Measurements from ENCODE around the gene MED13L. TPM values are rescaled to one million over a fixed set of nuclear protein-coding genes. Genes with fewer than 3 reads are reported as not detected.

Gene MED13L
- polyA plus RNA-seq, 1 of the 3 experiments (the other 2 are of a cell fraction): 17.1 TPM

DNA sequence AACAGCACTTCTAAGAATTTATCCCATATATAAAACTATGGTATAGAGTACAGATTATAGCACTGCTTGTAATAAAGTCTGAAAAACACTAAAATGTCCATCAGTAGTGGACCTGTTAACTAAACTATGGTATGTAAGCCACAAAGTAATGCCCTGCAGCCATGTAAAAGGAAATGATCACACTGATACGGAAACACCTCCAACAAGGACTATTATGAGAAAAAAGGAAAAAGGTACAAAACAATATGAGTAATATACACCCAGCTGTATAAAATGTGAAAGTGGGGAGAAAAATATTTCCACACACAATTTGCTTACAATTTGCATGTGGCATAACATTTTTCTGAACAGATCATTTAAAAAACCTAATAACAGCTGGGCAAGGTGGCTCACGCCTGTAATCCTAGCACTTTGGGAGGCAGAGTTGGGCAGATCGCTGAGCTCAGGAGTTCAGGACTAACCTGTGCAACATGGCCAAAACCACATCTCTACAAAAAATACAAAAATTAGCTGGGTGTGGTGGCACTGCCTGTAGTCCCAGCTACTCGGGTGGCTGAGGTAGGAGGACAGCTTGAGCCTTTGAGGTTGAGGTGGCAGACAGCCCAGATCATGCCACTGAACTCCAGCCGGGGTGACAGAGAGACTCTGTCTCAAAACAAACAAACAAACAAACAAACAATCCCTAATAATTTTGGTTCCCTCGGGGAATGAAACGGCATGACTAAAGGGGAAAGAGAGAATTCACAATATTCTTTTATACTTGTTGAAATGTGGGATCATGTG lies 250.5 kb downstream of the MED13L start:
- WGBS (ENCODE audit: low lambda C conversion rate): 88% methylated on average over 7 of the region's 7 CpGs
- H3K4me3 ChIP-seq (ENCODE audit: low read depth in 2 of 2, low read length in 1 of 2): no peak overlapping the region
- peaks cover 0 to 4% of the 10 kb centered on the region in 2 experiments; a peak in 1 of 4 replicates for H3K4me1 ChIP-seq (ENCODE audit: control insufficient read depth in 1 of 2, insufficient read depth in 2 of 2, low read depth in 1 of 2, low read length in 1 of 2)
- peaks cover 2 to 16% of the 10 kb centered on the region in 2 experiments for H3K36me3 ChIP-seq (replicated peaks in 1 of 2; ENCODE audit: control insufficient read depth in 1 of 2, insufficient read depth in 2 of 2, low read length in 1 of 2)
- H4K20me1 ChIP-seq (ENCODE audit: insufficient read depth): peaks cover 75% of the 10 kb centered on the region
- no peaks in the 10 kb centered on the region; the same call in 1 of the 2 replicates for H3K9me2 ChIP-seq
- H3F3A ChIP-seq (replicated peaks; ENCODE audit: insufficient read depth): peaks cover 2% of the 10 kb centered on the region
- H2AFZ ChIP-seq (ENCODE audit: low read depth): no peak overlapping the region
- H3K27me3 ChIP-seq (ENCODE audit: insufficient read depth): no peaks in the 10 kb centered on the region
- H3K27ac ChIP-seq (ENCODE audit: low read depth in 2 of 2, low read length in 1 of 2): no peak overlapping the region
- H3K9me3 ChIP-seq: no peaks in the 10 kb centered on the region
- POLR2A ChIA-PET: no interaction called here
- CTCF ChIA-PET: no interaction called here
- no peak for DNase-seq
- TF ChIP-seq, protein P1, sequence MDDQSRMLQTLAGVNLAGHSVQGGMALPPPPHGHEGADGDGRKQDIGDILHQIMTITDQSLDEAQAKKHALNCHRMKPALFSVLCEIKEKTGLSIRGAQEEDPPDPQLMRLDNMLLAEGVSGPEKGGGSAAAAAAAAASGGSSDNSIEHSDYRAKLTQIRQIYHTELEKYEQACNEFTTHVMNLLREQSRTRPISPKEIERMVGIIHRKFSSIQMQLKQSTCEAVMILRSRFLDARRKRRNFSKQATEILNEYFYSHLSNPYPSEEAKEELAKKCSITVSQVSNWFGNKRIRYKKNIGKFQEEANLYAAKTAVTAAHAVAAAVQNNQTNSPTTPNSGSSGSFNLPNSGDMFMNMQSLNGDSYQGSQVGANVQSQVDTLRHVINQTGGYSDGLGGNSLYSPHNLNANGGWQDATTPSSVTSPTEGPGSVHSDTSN (IDR thresholded peaks at IDR 0.05): no peak
- no peak for TF ChIP-seq SMC3 (IDR thresholded peaks at IDR 0.05; ENCODE audit: low read depth, low read length)
- TF ChIP-seq, protein P2, sequence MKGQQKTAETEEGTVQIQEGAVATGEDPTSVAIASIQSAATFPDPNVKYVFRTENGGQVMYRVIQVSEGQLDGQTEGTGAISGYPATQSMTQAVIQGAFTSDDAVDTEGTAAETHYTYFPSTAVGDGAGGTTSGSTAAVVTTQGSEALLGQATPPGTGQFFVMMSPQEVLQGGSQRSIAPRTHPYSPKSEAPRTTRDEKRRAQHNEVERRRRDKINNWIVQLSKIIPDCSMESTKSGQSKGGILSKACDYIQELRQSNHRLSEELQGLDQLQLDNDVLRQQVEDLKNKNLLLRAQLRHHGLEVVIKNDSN (IDR thresholded peaks at IDR 0.05; ENCODE audit: borderline replicate concordance, low read depth): no peak
- no peak for TF ChIP-seq TAF1 (IDR thresholded peaks at IDR 0.05; ENCODE audit: borderline replicate concordance, low read depth, low read length)
- no peak for TF ChIP-seq SIN3A (IDR thresholded peaks at IDR 0.05; ENCODE audit: borderline replicate concordance, low read depth, low read length)
- TF ChIP-seq RXRA (IDR thresholded peaks at IDR 0.05; ENCODE audit: borderline replicate concordance, low read depth): no peak
- no peak for TF ChIP-seq FOXJ3 (CRISPR knock-in tag; IDR thresholded peaks at IDR 0.05)
- TF ChIP-seq MEF2A (IDR thresholded peaks at IDR 0.05; ENCODE audit: borderline replicate concordance, low read depth): no peak
- no peak for TF ChIP-seq GABPA (IDR thresholded peaks at IDR 0.05; ENCODE audit: low read depth)
- TF ChIP-seq TEAD4 (IDR thresholded peaks at IDR 0.05; ENCODE audit: borderline replicate concordance, insufficient read depth): no peak
- TF ChIP-seq, protein P3, sequence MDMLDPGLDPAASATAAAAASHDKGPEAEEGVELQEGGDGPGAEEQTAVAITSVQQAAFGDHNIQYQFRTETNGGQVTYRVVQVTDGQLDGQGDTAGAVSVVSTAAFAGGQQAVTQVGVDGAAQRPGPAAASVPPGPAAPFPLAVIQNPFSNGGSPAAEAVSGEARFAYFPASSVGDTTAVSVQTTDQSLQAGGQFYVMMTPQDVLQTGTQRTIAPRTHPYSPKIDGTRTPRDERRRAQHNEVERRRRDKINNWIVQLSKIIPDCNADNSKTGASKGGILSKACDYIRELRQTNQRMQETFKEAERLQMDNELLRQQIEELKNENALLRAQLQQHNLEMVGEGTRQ (IDR thresholded peaks at IDR 0.05; ENCODE audit: borderline replicate concordance, low read depth, low read length): no peak
- no peak for TF ChIP-seq FOXM1 (IDR thresholded peaks at IDR 0.05; ENCODE audit: low read depth)
- no peak for TF ChIP-seq GATA2 (CRISPR knock-in tag; IDR thresholded peaks at IDR 0.05)
- TF ChIP-seq JUND (IDR thresholded peaks at IDR 0.05): no peak
- TF ChIP-seq, protein P4, sequence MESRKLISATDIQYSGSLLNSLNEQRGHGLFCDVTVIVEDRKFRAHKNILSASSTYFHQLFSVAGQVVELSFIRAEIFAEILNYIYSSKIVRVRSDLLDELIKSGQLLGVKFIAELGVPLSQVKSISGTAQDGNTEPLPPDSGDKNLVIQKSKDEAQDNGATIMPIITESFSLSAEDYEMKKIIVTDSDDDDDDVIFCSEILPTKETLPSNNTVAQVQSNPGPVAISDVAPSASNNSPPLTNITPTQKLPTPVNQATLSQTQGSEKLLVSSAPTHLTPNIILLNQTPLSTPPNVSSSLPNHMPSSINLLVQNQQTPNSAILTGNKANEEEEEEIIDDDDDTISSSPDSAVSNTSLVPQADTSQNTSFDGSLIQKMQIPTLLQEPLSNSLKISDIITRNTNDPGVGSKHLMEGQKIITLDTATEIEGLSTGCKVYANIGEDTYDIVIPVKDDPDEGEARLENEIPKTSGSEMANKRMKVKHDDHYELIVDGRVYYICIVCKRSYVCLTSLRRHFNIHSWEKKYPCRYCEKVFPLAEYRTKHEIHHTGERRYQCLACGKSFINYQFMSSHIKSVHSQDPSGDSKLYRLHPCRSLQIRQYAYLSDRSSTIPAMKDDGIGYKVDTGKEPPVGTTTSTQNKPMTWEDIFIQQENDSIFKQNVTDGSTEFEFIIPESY (IDR thresholded peaks at IDR 0.05; ENCODE audit: borderline replicate concordance, low read depth): no peak
- TF ChIP-seq EZH2phosphoT487 (IDR thresholded peaks at IDR 0.05; ENCODE audit: borderline replicate concordance, low read depth): no peak
- TF ChIP-seq RCOR1 (IDR thresholded peaks at IDR 0.05; ENCODE audit: low read length): no peak
- no peak for TF ChIP-seq YY1 (IDR thresholded peaks at IDR 0.05; ENCODE audit: low read depth)
- no peak for TF ChIP-seq POLR2AphosphoS5 (IDR thresholded peaks at IDR 0.05; ENCODE audit: low read depth, low read length)
- no peak overlapping the region for H3K9ac ChIP-seq
- no peak overlapping the region for H3K4me2 ChIP-seq
- H3K79me2 ChIP-seq (ENCODE audit: insufficient read depth): peaks cover 97% of the 10 kb centered on the region

Data from SK-N-SH (cell line).